AG09319 (cell line): ENCODE data around the gene SCD5.

Experiments used
- DNase-seq: peaks from one replicate; pipeline ENCODE4 v3.0.0-alpha.2; 2010; ENCODE audit warnings: low read depth; ENCODE audit errors: extremely low read depth
- CTCF ChIP-seq: IDR thresholded peaks from 2 replicates; pipeline ENCODE4 v1.5.1; 2011; ENCODE audit warnings: low read depth, mild to moderate bottlenecking, inconsistent platforms, low read length, moderate library complexity

SCD5 gene

GRCh38 chr4:82753238-82753637 is 45.4 kb downstream of the SCD5 start:
- no peak for DNase-seq
- no peak for TF ChIP-seq CTCF

GRCh38 chr4:82748810-82749470 is 49.7 kb downstream of the SCD5 start:
- no peak for TF ChIP-seq CTCF

GRCh38 chr4:82747686-82748575 is 50.7 kb downstream of the SCD5 start:
- DNase-seq = no peak
- TF ChIP-seq CTCF = no peak

More at GRCh38 chr4:82748810-82749470, 49.7 kb downstream of the SCD5 start:
- no peak for DNase-seq

- TF ChIP-seq CTCF = no peak
- no peak for DNase-seq
These were observed 51.7 kb downstream of the SCD5 start for GRCh38 chr4:82746705-82747574.

GRCh38 chr4:82745173-82745842 is 53.3 kb downstream of the SCD5 start:
- DNase-seq = no peak
- TF ChIP-seq CTCF = no peak

- no peak for DNase-seq
- TF ChIP-seq CTCF = no peak
These were observed 54.2 kb downstream of the SCD5 start for GRCh38 chr4:82744284-82744968.
